ENCODE results near the gene FTO. TPM values are rescaled to one million over a fixed set of nuclear protein-coding genes. Genes with fewer than 3 reads are reported as not detected.

The FTO gene
- total RNA-seq, 1 donor from 2014 or later, result 69.5 TPM

DNA sequence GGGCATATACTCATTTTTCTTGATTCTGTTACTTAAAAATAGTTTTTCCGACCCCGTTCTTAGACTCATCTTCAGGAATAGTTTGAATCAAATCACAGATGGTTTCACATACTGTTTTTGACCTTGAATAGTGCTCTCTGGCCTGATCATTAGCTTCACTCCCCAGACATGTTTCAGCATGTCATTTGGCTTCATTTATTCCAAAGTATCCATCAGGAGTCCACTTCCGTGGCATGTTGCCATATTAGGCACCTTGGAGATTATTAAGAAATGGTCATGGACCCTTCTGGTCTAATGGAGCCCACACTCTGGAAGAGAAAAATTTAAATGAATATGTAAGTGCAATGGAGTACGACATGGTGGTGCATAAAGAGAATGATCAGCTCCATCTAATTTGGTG, 222.3 kb downstream of the FTO start:
- intact Hi-C loops (cut with DNase I), result no loop called here
- no peak for ATAC-seq
- no peak for DNase-seq (ENCODE audit: missing footprints)

DNA sequence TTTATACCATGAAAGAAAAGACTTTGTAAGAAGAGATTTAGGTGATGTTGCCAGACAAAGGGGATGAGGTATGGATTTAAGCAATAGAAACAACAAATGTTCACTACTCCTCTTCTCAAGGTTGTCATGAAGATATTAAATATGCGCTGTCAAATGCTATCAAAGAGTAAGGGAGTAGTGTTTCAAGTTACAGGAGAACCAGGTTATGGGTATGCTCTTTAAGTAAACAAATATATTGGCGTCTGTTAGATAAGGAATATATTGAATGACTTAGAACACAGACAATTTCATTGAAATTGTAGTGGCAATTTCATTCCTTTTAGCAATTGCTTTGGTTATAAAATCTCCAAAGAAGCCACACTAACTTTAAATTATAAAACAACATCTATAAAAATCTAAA, 229.0 kb downstream of the FTO start:
- no peak for DNase-seq (ENCODE audit: missing footprints)
- intact Hi-C loops (cut with DNase I), result no loop called here
- no peak for ATAC-seq

DNA sequence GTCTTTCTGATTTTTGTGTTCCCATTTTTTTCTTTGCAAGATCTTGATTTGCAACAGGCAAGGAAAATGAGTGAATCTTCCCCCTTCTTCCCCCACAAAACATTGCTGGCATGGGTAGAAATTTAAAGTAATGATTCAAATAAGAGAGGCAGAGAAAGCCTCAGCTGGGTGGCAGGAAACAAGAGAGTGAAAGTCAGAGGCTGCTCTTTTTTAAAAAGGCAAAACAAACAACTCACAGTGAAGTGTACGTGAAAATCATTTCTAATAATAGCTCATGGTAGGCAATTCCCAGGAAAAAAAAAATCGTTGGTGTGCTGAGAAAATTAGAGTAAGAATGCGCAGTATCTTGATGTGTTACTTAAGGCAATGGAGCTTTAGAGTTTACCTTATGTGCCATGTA, 229.5 kb downstream of the FTO start:
- no peak for DNase-seq (ENCODE audit: missing footprints)
- intact Hi-C loops (cut with DNase I), result no loop called here
- ATAC-seq, result no peak

DNA sequence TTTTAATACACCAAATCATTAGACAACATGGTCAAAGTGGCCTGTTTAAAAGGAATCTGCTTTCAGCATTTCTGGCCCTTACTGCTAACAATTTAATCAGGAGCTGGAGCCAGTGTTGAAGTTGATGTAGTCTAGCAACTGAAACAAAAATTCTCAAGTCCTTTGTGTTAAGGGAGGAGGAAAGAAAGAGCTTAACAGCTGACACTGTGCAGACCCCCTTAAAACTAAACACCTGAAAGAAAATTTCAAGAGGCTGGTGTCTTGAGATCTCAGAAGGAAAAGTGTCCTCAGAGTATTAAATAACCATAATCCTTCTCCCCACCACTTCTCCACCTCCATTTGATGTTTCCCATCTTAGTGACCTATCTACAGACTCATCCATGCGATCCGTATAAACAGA, 232.1 kb downstream of the FTO start:
- intact Hi-C loops (cut with DNase I), result no loop called here
- DNase-seq (ENCODE audit: missing footprints), result no peak
- no peak for ATAC-seq

DNA sequence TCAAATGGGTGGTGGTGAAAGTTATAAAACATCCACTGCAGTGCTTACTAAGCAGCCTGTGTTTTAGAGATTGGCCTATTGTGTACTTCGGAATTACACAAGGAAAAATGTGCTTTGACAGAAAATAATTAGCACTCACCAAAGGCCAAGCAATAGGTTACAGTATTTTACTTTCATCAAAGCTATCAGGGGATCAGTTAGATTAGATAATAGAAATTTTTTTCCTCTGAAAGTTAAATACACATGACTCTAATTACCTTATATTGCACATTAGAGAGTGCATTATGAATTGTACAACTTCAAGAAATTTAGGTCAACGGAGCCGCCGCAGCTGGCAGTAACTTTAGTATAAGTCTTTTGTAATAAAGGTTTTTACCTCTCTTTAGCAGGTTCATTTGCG, 232.6 kb downstream of the FTO start:
- no peak for DNase-seq (ENCODE audit: missing footprints)
- ATAC-seq, result no peak
- intact Hi-C loops (cut with DNase I), result no loop called here

DNA sequence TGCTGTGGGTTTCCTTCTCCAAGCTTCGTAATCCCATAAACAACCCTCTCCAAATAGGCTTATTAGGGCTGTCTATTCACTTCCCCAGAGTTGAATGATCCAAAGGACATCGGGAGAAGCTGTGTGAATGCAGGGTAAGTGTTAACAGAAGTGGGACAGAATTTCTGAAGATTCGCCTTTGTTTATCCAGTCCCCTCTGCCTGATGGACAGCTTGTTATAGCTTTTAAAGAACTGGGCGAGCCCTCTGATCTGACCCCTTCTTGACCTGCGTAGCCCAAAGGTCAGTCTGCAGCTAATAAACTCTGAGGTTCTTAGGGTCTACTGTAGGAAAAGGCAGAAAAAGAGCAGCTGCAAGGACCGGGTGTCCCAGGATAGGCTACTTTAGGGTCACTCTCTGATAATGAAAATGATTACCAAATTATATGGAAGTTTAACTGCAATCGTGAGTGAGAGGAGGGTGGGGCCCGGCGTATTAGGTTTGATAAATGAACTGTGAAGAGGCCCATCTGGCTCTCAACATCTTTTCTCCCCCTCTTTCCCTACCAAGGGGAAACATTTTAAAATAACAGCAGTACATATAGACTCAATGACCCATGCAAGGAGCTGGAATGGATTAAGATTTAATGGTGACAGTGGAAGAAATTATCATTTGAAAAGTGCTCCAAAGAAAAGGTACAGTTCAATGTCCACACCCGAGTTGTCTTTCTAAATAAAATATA, 233.4 kb downstream of the FTO start:
- intact Hi-C loops (cut with DNase I), result no loop called here
- no peak for DNase-seq (ENCODE audit: missing footprints)
- ATAC-seq, result no peak

DNA sequence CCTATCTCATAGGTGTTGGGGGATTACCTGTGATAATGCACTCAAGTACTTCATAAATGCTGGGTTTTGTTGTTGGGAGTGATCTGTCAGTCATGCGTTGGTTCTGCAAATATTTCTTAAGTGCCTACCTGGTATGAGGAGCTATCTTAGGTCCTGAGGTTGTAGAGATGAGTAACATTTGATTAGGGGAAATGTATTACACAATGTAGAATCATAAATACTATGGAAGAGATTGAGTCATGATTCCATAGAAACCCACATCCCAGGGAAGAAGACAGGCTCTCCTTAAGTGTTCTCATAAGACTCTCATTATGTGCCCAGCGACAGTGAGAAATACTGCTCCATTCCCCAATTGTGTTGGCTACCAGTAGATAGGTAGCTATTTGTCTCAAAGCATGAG, 240.1 kb downstream of the FTO start:
- ATAC-seq (no peak), DNase-seq (ENCODE audit: missing footprints) (no peak)
- intact Hi-C loops (cut with DNase I), result no loop called here

DNA sequence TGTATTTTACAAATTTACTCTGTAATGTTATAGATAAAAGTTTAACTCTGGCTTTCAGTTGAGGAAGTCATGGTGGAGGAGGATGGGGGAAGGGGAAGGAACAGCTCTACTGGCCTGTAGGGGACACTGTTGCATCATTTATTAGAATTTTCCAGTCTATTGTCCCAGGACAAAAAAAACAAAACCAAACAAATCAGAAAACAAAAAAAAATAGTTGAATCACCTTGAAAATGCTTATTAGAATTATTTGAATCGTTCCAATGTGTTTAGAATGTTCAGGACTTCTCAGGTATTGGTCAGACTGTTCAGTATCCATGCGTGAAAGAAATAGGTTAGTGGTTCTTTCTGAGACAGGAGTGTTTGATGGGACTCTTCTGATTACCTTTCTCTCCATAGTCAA, 242.0 kb downstream of the FTO start:
- DNase-seq (ENCODE audit: missing footprints), result no peak
- intact Hi-C loops (cut with DNase I), result loop anchor here (5.0 kb wide), 3 partner anchors 336 to 991 kb away; no protein-coding TSS in a partner anchor
- peak; percentile 63 for ATAC-seq

DNA sequence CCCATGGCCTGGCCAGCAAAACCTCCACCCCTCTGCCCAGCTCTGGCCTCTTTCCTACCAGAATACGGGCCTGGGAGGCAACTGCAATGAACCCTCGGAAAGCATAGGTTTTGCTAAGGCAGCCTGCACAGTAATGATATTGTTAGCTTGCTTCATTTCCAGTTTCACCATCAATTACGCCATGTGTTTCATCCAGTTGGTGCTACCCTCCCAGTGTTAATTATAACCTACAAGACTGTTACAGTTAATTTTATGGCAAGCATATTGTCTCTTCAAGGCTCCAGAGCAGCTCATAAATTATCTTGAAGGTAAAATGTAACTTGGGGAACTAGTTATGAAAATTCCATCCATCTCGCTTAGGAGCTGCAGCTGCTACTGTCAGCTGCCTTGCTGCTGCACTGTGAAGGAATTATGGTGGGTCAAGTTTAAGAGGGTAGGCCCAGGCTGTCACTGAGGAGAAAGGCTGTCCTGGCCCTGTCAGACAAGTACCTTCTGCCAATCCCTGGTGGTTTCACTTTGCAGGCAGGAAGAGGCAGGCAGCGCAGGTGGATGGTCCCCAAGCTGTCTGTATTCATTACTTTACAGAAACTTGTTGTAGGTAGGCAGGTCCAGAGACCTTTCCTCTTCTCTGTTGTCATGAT, 242.9 kb downstream of the FTO start:
- ATAC-seq (no peak), DNase-seq (ENCODE audit: missing footprints) (no peak)
- intact Hi-C loops (cut with DNase I), result loop anchor here (5.0 kb wide), 3 partner anchors 335 to 990 kb away; no protein-coding TSS in a partner anchor

DNA sequence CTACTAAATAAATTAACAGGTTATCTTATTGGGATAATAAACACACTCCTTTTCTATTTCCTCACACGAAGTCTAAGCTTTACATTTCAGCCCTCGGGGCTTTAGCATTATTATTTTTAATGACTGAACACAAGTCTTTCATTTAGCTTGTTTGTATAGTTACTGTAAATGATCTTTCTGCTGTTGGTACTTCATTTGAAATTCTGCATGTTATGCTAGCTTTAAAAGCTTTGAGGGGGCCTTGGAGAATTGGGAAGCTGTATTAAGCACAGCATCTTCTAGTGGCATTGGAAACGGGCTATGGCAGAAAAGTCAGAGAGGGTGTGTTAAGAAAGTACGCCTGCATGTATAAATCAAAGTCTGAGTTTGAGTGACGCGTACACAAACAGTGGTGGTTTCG, 243.7 kb downstream of the FTO start:
- ATAC-seq, result no peak
- intact Hi-C loops (cut with DNase I), result loop anchor here (5.0 kb wide), 3 partner anchors 335 to 990 kb away; no protein-coding TSS in a partner anchor
- DNase-seq (ENCODE audit: missing footprints), result no peak

DNA sequence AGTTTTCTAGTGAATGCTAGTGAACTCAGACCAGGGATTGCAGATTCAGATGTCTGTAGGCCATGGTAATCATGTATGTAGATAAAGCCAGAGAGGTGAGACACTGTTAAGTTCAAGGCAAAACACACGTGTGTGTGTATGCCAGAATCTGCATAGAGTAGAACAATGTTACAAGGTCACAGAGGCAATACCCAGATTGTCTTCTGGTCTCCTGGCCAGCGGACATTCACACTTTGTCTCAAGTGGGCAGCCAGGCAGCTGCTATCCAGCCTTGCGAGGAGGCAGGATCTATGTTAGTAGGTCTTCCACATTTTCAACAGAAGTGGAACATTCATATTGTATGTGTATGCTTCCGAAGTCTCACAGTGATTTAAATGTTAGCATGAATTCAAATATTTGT, 244.4 kb downstream of the FTO start:
- ATAC-seq (peak; percentile 41), DNase-seq (ENCODE audit: missing footprints) (no peak)
- intact Hi-C loops (cut with DNase I), result loop anchor here (5.0 kb wide), 3 partner anchors 334 to 989 kb away; no protein-coding TSS in a partner anchor

DNA sequence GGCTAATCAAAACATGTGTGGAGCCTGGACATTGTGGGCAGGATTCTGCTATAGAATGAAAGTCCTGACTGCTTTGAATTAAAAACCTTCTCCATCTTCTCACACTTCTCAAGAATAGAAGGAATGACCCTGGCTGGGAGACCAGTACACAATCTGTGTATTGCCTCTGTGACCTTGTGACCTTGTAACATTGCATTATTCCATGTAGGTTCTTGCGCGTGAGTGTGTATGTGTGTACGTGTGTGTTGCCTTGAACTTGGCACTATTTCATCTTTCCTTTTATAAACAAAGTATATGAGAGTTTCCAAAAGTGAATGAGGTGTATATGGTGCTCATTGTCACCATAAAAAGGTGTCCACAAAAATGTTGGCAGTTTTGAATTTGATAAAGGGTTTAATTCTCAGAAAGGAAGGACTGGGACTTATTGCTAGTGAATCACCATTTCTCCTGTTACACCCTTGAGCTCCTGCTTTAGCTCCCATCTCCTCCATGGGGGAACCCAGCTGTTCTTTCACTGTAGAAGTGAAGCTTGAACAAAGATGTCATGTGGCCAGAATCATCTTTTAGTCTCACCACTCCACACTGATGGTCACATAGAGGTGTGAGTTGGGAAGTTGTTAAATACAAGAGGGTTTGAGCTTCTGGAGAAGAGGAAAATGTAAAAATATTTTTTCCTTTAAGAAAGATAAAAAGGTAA, 244.9 kb downstream of the FTO start:
- ATAC-seq (no peak), DNase-seq (ENCODE audit: missing footprints) (no peak)
- intact Hi-C loops (cut with DNase I), result loop anchor here (5.0 kb wide), 3 partner anchors 333 to 988 kb away; no protein-coding TSS in a partner anchor

DNA sequence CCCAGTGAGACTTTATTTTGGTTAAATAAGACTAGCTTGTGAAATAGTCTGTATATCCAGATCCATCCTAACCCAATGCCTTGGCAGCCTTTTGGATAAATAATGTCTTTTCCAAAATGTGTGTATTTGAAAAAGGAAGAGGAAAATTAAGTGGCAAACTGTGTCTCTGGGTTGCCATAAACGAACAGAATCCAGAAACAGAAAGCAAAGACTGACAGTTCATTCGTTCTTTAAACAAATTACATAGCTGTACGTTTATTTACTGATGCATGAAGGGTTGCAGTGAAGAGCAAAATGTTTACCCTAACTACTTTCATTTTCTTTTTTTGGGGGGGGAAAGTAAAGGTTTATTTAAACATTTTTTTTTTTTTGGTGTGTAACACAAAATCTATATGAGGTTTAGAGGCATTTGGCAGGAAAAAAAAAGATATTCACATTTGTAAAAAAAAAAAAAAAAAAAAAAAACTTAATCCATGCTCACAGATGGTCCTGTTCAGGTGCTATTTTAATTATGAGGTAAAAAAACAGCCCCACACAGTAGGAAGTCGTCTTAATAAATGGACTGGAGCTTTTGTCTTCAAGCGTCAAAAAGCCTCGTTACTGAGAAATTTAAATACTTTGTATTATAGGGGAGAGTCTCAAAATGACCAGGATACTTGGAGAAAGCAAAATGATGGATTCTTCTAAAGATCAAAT, 245.9 kb downstream of the FTO start:
- intact Hi-C loops (cut with DNase I), result loop anchor here (5.0 to 10.0 kb wide), 4 partner anchors 55 to 987 kb away; no protein-coding TSS in a partner anchor

DNA sequence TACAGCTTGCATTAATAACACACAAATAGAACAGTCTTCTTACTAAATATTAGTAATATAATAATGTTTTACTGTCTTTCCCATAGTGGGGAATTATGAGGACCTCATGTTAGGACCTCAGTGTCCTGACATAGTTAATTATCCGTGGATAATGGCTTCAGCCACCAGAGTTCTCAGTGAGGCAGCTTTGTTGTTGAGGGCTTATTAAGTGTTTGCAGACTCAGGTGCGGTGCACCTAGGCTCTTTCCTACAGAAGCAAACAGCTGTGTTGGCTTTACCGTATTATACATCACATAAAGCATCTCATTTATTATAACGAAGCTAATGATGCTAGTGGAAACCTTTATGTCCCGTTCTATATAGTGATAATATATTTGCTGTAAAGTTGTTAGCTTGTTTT, 246.7 kb downstream of the FTO start:
- intact Hi-C loops (cut with DNase I), result loop anchor here (10.0 kb wide), 1 partner anchor 56 kb away; no protein-coding TSS in a partner anchor
- no peak for DNase-seq (ENCODE audit: missing footprints)
- ATAC-seq, result no peak

More for the DNA sequence above, 245.9 kb downstream of the FTO start:
- DNase-seq (ENCODE audit: missing footprints), result no peak
- ATAC-seq, result no peak

DNA sequence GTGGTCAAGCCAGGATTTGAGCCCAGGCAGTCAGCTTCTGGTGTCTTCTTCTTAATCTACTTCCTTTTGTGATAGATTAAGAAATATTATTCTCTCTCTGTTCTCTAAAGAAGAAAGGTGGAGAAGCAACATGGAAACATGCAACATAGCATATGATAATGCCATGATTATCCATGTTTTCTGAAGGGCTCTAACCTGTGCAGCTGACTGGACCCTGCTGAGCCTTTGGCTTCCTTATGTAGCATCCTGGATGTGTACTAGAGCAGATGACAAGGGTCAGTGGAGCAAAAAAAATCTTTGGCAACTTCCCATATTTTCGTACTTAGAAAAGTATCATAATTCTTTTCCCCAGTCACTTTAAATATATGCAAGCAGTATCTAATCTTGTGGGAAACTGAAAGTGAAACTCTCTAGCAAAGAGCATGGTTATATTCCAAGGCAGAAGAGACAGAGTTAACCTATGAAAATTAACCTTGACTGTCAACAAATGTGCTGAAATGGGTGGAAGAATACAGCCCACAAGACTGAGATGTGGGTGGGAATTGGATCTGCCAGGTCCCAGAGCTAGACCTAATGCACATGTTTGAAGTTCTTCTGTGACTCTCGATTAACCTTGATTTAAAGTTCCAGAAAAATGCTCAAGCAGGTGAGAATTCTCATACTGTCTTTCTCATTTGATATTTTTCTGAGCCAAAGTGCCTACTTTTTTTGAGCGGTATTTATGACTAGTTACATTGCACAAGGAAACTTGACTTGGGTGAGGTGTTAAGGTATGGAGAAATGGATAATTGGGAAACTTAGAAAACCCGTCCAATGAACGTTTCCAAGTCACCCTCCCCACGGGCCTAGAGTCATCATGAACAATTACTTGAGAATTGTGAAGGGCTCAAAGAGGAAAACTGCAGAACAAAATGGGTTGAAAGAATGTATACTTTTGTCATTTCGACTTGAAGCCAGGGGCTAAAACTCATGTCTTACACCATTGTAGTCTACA, 248.6 kb downstream of the FTO start:
- ATAC-seq (peak; percentile 50), DNase-seq (ENCODE audit: missing footprints) (no peak)
- intact Hi-C loops (cut with DNase I), result loop anchor here (10.0 kb wide), 1 partner anchor 58 kb away; no protein-coding TSS in a partner anchor

DNA sequence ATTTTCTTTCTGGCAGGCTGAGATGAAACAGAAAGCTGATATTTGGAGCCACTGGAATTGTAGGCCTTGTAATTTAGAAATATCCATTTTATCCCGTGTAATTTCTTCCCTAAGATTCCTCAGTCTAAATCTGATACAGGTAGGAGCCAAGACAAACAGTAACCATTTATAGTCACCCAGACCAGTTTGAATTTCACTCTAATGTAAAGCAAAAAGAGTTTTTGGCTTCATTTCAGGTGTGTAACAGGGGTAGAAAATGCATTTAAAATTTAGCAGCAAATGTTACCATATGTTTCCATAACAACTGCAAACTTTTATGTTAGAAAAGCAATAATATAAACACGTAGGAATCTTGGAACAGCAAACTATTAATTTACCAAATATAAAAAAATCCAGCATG, 249.4 kb downstream of the FTO start:
- intact Hi-C loops (cut with DNase I), result loop anchor here (10.0 kb wide), 1 partner anchor 59 kb away; no protein-coding TSS in a partner anchor

DNA sequence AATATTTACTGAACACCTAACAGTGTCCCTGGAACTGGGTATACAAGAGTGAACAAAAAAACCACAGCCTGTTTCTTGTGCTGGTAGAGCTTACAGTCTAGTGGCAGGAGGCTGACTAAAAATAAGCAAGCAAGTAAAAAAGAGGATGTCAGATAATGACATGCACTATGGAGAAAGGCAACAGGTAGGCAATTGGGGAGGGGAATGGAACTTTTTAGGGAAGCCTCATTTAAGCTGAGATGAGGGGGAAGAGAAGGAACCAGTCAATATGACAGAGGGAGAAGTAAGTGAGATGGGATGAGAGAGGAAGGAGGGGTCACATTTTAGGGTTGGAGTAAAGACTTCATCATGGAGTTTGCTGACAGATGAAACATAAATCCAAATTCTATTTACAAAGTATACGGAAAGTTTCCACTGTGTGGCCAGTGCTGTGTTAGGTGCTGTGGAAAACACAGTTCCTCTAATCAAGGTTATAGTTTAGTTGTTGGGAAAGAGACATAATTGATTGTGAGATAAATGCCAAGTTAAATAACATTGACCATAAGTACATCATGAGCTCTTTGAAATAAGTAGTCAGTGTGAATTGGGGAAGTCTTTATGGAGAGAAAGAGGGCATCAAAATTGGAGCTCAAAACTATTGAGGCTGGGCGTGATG, 251.4 kb downstream of the FTO start:
- no peak for DNase-seq (ENCODE audit: missing footprints)
- intact Hi-C loops (cut with DNase I), result loop anchor here (10.0 kb wide), 1 partner anchor 61 kb away; no protein-coding TSS in a partner anchor
- ATAC-seq, result no peak

More for the DNA sequence above, 249.4 kb downstream of the FTO start:
- no peak for DNase-seq (ENCODE audit: missing footprints)
- ATAC-seq, result no peak

Data from Right ventricle myocardium inferior (tissue), 1 donor.